Testis (tissue), 3 donors: ENCODE results near the gene AUTS2. TPM values are rescaled to one million over a fixed set of nuclear protein-coding genes. Genes with fewer than 3 reads are reported as not detected.

ENCODE experiments used
- DNase-seq: peaks from one replicate; pipeline ENCODE4 v3.0.0-alpha.2; 2019
- H3K27ac ChIP-seq, 2 donors: fragments of 200-600 bp; sonication (generic); one replicate each; pipeline ENCODE4 v1.5.1; 2019
- H3K27me3 ChIP-seq: fragments of 200-600 bp; sonication (generic); one replicate; pipeline ENCODE4 v1.5.1; 2019
- H3K36me3 ChIP-seq: fragments of 200-600 bp; sonication (generic); one replicate; pipeline ENCODE4 v1.5.1; 2017; ENCODE audit warnings: low read depth; ENCODE audit errors: missing control alignments
- H3K4me1 ChIP-seq: fragments of 200-600 bp; sonication (generic); one replicate; pipeline ENCODE4 v1.5.1; 2019
- H3K4me3 ChIP-seq, 2 donors: fragments of 200-600 bp; sonication (generic); one replicate each; pipeline ENCODE4 v1.5.1; 2017 to 2019
- H3K9me3 ChIP-seq: fragments of 200-600 bp; sonication (generic); one replicate; pipeline ENCODE4 v1.5.1; 2017
- CTCF ChIP-seq, 3 experiments: fragments of 450-650 bp in 2 of 3; fragments of 200-600 bp in 1 of 3; sonication (generic) in 1 of 3; IDR thresholded peaks; one replicate each; pipeline ENCODE4 v1.5.1; 2016 to 2019; ENCODE audit warnings: antibody characterized with exemption in 3 of 3, mild to moderate bottlenecking in 2 of 3, moderate library complexity in 1 of 3
- POLR2A ChIP-seq: fragments of 450-650 bp; IDR thresholded peaks from one replicate; pipeline ENCODE4 v1.6.1; 2017; ENCODE audit warnings: antibody characterized with exemption, mild to moderate bottlenecking, moderate library complexity
- WGBS, 2 donors: methylation state at CpG; one replicate each; pipeline ENCODE4 v1.1.5; 2018; 5-methylcytosine and 5-hydroxymethylcytosine counted together
- intact Hi-C: fragments of 100-400 bp; cut with DNase I; formaldehyde crosslinking; loops from one replicate; pipeline ENCODE4 v1.15.1; 2023; ENCODE audit warnings: low total_unique reads
- polyA plus RNA-seq: library from polyadenylated mRNA; stranded (reverse); fragments of 350-450 nt; fragmentation: Illumina TruSeq; extraction: RNeasy Lipid Tissue Mini Kit (QIAGEN cat#74804); gene quantifications from one replicate; pipeline ENCODE4 v1.2.3, GENCODE V29; 2014; ENCODE audit warnings: low read depth, low replicate concordance; ENCODE audit not compliant: insufficient read depth
- total RNA-seq, 2 donors: library from RNA; depleted of rRNA; stranded (reverse); fragments of >200 nt; gene quantifications; one replicate each; pipeline ENCODE4 v1.2.3, GENCODE V29; 2016

The AUTS2 gene
- total and polyA plus RNA-seq, 3 donors from 2014 or later = 21.3 to 75.5 (median 56.1) TPM

- no peak for DNase-seq
- 50 to 62% methylated on average over 4 of the region's 4 CpGs for whole genome bisulfite sequencing, 2 donors
These were observed 89.6 kb downstream of the AUTS2 start for GRCh38 chr7:69687739-69688433.

GRCh38 chr7:69690329-69690728, 92.1 kb downstream of the AUTS2 start:
- DNase-seq = no peak
- Histone ChIP-seq H3K9me3 (no peaks in the 10 kb centered on the region), H3K27ac (no peak overlapping the region), H3K4me1 (peaks cover 6% of the 10 kb centered on the region), H3K4me3 (no peak overlapping the region), H3K27me3 (no peaks in the 10 kb centered on the region), H3K36me3 (no peaks in the 10 kb centered on the region)
- TF ChIP-seq CTCF (IDR thresholded peaks at IDR 0.05) = no peak
- TF ChIP-seq POLR2A = no peak
- intact Hi-C loops = no loop called here
- WGBS, 2 donors = 86 to 98% methylated on average over 6 of the region's 6 CpGs

More at GRCh38 chr7:69687739-69688433, 89.6 kb downstream of the AUTS2 start:
- no peaks in the 10 kb centered on the region for H3K36me3 ChIP-seq
- intact Hi-C loops = no loop called here
- no peaks in the 10 kb centered on the region for H3K27me3 ChIP-seq
- TF ChIP-seq CTCF (IDR thresholded peaks at IDR 0.05) = no peak
- TF ChIP-seq POLR2A = no peak
- no peaks in the 10 kb centered on the region for H3K9me3 ChIP-seq
- no peak overlapping the region for H3K27ac ChIP-seq
- peaks cover 19% of the 10 kb centered on the region for H3K4me1 ChIP-seq
- no peak overlapping the region for H3K4me3 ChIP-seq

GRCh38 chr7:69691327-69691726, 93.1 kb downstream of the AUTS2 start:
- TF ChIP-seq CTCF (IDR thresholded peaks at IDR 0.05) (no peak), POLR2A (no peak)
- Histone ChIP-seq H3K4me3 (no peak overlapping the region), H3K9me3 (no peaks in the 10 kb centered on the region), H3K27ac (no peak overlapping the region), H3K36me3 (no peaks in the 10 kb centered on the region), H3K27me3 (no peaks in the 10 kb centered on the region), H3K4me1 (no peaks in the 10 kb centered on the region)
- WGBS, 2 donors = 92 to 94% methylated on average over 4 to 6 of the region's 6 CpGs
- DNase-seq = no peak
- intact Hi-C loops = no loop called here

GRCh38 chr7:69691734-69692133, 93.5 kb downstream of the AUTS2 start:
- 76 to 78% methylated on average over 2 to 4 of the region's 4 CpGs for WGBS, 2 donors
- intact Hi-C loops = no loop called here
- H3K36me3 ChIP-seq = no peaks in the 10 kb centered on the region

More at GRCh38 chr7:69691734-69692133, 93.5 kb downstream of the AUTS2 start:
- no peak overlapping the region for H3K27ac ChIP-seq
- H3K4me1 ChIP-seq = no peaks in the 10 kb centered on the region
- no peak overlapping the region for H3K4me3 ChIP-seq
- TF ChIP-seq POLR2A = no peak
- TF ChIP-seq CTCF (IDR thresholded peaks at IDR 0.05) = no peak
- no peaks in the 10 kb centered on the region for H3K27me3 ChIP-seq
- H3K9me3 ChIP-seq = no peaks in the 10 kb centered on the region
- no peak for DNase-seq
